Lung (tissue), 12 donors: ENCODE measurements around the gene DHX34. TPM values are rescaled to one million over a fixed set of nuclear protein-coding genes. Genes with fewer than 3 reads are reported as not detected.

ENCODE experiments used
- ATAC-seq: fragments of 200-7000 bp; cut with Tn5 transposase; one replicate; pipeline ENCODE4 v1.9.1; 2020; ENCODE audit warnings: moderate number of reproducible peaks; ENCODE audit not compliant: insufficient read depth, low FRiP score
- DNase-seq, 3 donors: peaks; one replicate each; pipeline ENCODE4 v3.0.0-alpha.2; 2013 to 2017
- H3K27ac ChIP-seq, 2 donors: one replicate each; pipeline ENCODE4 v1.5.1; 2013; ENCODE audit warnings: mild to moderate bottlenecking in 2 of 2, moderate library complexity in 2 of 2, control low read depth in 1 of 2, inconsistent platforms in 1 of 2, low read depth in 1 of 2, low read length in 1 of 2
- H3K27me3 ChIP-seq, 3 donors: one replicate each; pipeline ENCODE4 v1.5.1; 2013; ENCODE audit warnings: low read length in 2 of 3; ENCODE audit not compliant: control insufficient read depth in 3 of 3, insufficient read depth in 3 of 3
- H3K36me3 ChIP-seq, 4 donors: one replicate each; pipeline ENCODE4 v1.5.1; 2013; ENCODE audit warnings: low read length in 4 of 4, mild to moderate bottlenecking in 1 of 4, moderate library complexity in 1 of 4; ENCODE audit not compliant: control insufficient read depth in 4 of 4, insufficient read depth in 4 of 4
- H3K4me1 ChIP-seq, 5 donors: one replicate each; pipeline ENCODE4 v1.5.1; 2013; ENCODE audit warnings: low read length in 5 of 5, mild to moderate bottlenecking in 2 of 5, moderate library complexity in 1 of 5; ENCODE audit not compliant: control insufficient read depth in 5 of 5, insufficient read depth in 5 of 5
- H3K4me3 ChIP-seq: one replicate; pipeline ENCODE4 v1.5.1; 2013; ENCODE audit warnings: mild to moderate bottlenecking, control low read depth, moderate library complexity
- H3K9ac ChIP-seq, 2 donors: one replicate each; pipeline ENCODE4 v1.5.1; 2013; ENCODE audit warnings: low read length in 2 of 2, control low read depth in 1 of 2; ENCODE audit not compliant: insufficient read depth in 1 of 2
- H3K9me3 ChIP-seq, 4 donors: one replicate each; pipeline ENCODE4 v1.5.1; 2013; ENCODE audit warnings: low read length in 3 of 4, mild to moderate bottlenecking in 1 of 4, moderate library complexity in 1 of 4; ENCODE audit not compliant: control insufficient read depth in 4 of 4, insufficient read depth in 3 of 4
- CTCF ChIP-seq: IDR thresholded peaks from 2 replicates; pipeline ENCODE4 v1.5.1; 2012; ENCODE audit warnings: mild to moderate bottlenecking; ENCODE audit errors: control extremely low read depth, extremely low read depth
- WGBS, 2 donors: extraction: QIAGEN DNeasy Blood & Tissue Kit; methylation state at CpG; one replicate each; pipeline ENCODE4 v1.1.7; 2013; 5-methylcytosine and 5-hydroxymethylcytosine counted together
- polyA plus RNA-seq, 2 donors: library from polyadenylated mRNA; stranded (reverse); fragments of 200-250 nt; gene quantifications; one replicate each; pipeline ENCODE4 v1.2.1, GENCODE V29; 2013
- total RNA-seq, 2 donors: library from RNA; depleted of rRNA in 1 of 2; stranded (reverse); fragments of >200 nt in 1 of 2; gene quantifications; one replicate each; pipeline ENCODE4 v1.2.1, GENCODE V29; 2014 to 2021
- donor health status: control.
- donor health status: control.
- donor health status: Bipolar disorder and iron deficiency.
- donor health status: healthy.
- donor health status: DM: yes; HTN: yes; CAD: no.

The DHX34 gene
- total and polyA plus RNA-seq, 4 donors = 13.5 to 24.2 (median 16.5) TPM

- peaks cover 0 to 38% (median 32%) of the 10 kb centered on the region in 3 donors for H3K27me3 ChIP-seq
- H3K4me3 ChIP-seq = no peak overlapping the region
- no peaks in the 10 kb centered on the region for H3K36me3 ChIP-seq
- no peak for ATAC-seq
- peaks cover 0 to 18% (median 2%) of the 10 kb centered on the region in 5 donors for H3K4me1 ChIP-seq
- H3K9me3 ChIP-seq = peaks cover 0 to 2% (median 0%) of the 10 kb centered on the region in 4 donors
- no peak overlapping the region for H3K27ac ChIP-seq
- 14 to 18% methylated on average over 20 of the region's 20 CpGs for WGBS, 2 donors
- TF ChIP-seq CTCF = no peak
- no peak overlapping the region for H3K9ac ChIP-seq
- DNase-seq = no peak
Observed at GRCh38 chr19:47429140-47429793, 80.2 kb downstream of the DHX34 start.

- H3K4me3 ChIP-seq = no peak overlapping the region
- H3K27me3 ChIP-seq = peaks cover 0 to 33% (median 32%) of the 10 kb centered on the region in 3 donors
- no peak for TF ChIP-seq CTCF
- H3K36me3 ChIP-seq = no peaks in the 10 kb centered on the region
- H3K9me3 ChIP-seq = no peaks in the 10 kb centered on the region
- ATAC-seq (no peak), DNase-seq (peak in 2 of 3 donors; percentile 35 to 38)
- WGBS, 2 donors = 5 to 6% methylated on average over 63 to 69 of the region's 69 CpGs
- peaks cover 0 to 18% (median 2%) of the 10 kb centered on the region in 5 donors for H3K4me1 ChIP-seq
- H3K27ac ChIP-seq = no peak overlapping the region
- H3K9ac ChIP-seq = no peak overlapping the region
Observed at GRCh38 chr19:47430041-47430802, 81.1 kb downstream of the DHX34 start.

GRCh38 chr19:47432091-47432490, 83.0 kb downstream of the DHX34 start:
- Histone ChIP-seq H3K27ac (no peak overlapping the region), H3K4me1 (peaks cover 0 to 18% (median 2%) of the 10 kb centered on the region in 5 donors), H3K9ac (no peak overlapping the region), H3K36me3 (no peaks in the 10 kb centered on the region), H3K9me3 (no peaks in the 10 kb centered on the region), H3K4me3 (no peak overlapping the region), H3K27me3 (peaks cover 0 to 29% (median 28%) of the 10 kb centered on the region in 3 donors)
- DNase-seq (no peak), ATAC-seq (no peak)
- WGBS, 2 donors = 56 to 59% methylated on average over 18 of the region's 18 CpGs
- no peak for TF ChIP-seq CTCF

Other genes starting within 250 kb of the DHX34 start
- 10 to 100 TPM; 19.4 to 51.6 TPM for gene ZC3H4, start 235.5 kb upstream of the DHX34 start, total RNA-seq
- gene ZC3H4, start 235.5 kb upstream of the DHX34 start, polyA plus RNA-seq = 10 to 100 TPM; 12.2 to 13.1 TPM
- 10 to 100 TPM; 55.9 TPM for gene SAE1, start 218.5 kb upstream of the DHX34 start, total RNA-seq
- 10 to 100 TPM; 28.6 to 58.1 TPM for gene SAE1, start 218.5 kb upstream of the DHX34 start, polyA plus RNA-seq
- gene BBC3, start 118.1 kb upstream of the DHX34 start, total RNA-seq = 10 to 100 TPM in 1 of 2 donors, 1 to 10 TPM in 1; 4.1 to 10.8 TPM
- gene BBC3, start 118.1 kb upstream of the DHX34 start, polyA plus RNA-seq = 10 to 100 TPM; 18.8 to 22.0 TPM
- 10 to 100 TPM; 17.5 to 44.5 TPM for gene CCDC9, start 92.8 kb upstream of the DHX34 start, total RNA-seq
- 10 to 100 TPM; 30.0 to 39.1 TPM for gene CCDC9, start 92.8 kb upstream of the DHX34 start, polyA plus RNA-seq
- gene INAFM1, start 74.4 kb upstream of the DHX34 start, total RNA-seq = 10 to 100 TPM in 1 of 2 donors, 1 to 10 TPM in 1; 2.4 to 33.5 TPM
- 10 to 100 TPM; 12.0 to 12.1 TPM for gene INAFM1, start 74.4 kb upstream of the DHX34 start, polyA plus RNA-seq
- gene C5AR1, start 39.5 kb upstream of the DHX34 start, total RNA-seq = 10 to 100 TPM in 1 of 2 donors, 1 to 10 TPM in 1; 9.6 to 81.2 TPM
- 100 to 1,000 TPM in 1 of 2 donors, 1 to 10 TPM in 1; 9.4 to 156 TPM for gene C5AR1, start 39.5 kb upstream of the DHX34 start, polyA plus RNA-seq
- 10 to 100 TPM in 1 of 2 donors, 1 to 10 TPM in 1; 2.7 to 12.6 TPM for gene C5AR2, start 17.1 kb upstream of the DHX34 start, total RNA-seq
- 10 to 100 TPM in 1 of 2 donors, 1 to 10 TPM in 1; 1.0 to 17.4 TPM for gene C5AR2, start 17.1 kb upstream of the DHX34 start, polyA plus RNA-seq
- gene MEIS3, start 70.2 kb downstream of the DHX34 start, total RNA-seq = 10 to 100 TPM in 1 of 2 donors, 1 to 10 TPM in 1; 8.6 to 10.2 TPM
- gene MEIS3, start 70.2 kb downstream of the DHX34 start, polyA plus RNA-seq = 1 to 10 TPM; 3.8 to 7.3 TPM
- under 1 TPM; 0.15 to 0.26 TPM for gene SLC8A2, start 122.6 kb downstream of the DHX34 start, total RNA-seq
- gene SLC8A2, start 122.6 kb downstream of the DHX34 start, polyA plus RNA-seq = under 1 TPM; 0.10 to 0.14 TPM
- 10 to 100 TPM in 1 of 2 donors, 1 to 10 TPM in 1; 4.6 to 13.6 TPM for gene KPTN, start 134.9 kb downstream of the DHX34 start, total RNA-seq
- gene KPTN, start 134.9 kb downstream of the DHX34 start, polyA plus RNA-seq = 10 to 100 TPM; 12.1 to 15.7 TPM
- 100 to 1,000 TPM in 1 of 2 donors, 10 to 100 TPM in 1; 65.7 to 140 TPM for gene NAPA, start 165.7 kb downstream of the DHX34 start, total RNA-seq
- 100 to 1,000 TPM; 120 to 128 TPM for gene NAPA, start 165.7 kb downstream of the DHX34 start, polyA plus RNA-seq
- gene ZNF541, start 223.8 kb downstream of the DHX34 start, total RNA-seq = under 1 TPM in 1 of 2 donors, not detected in 1; 0.52 TPM
- under 1 TPM; 0.12 to 0.24 TPM for gene ZNF541, start 223.8 kb downstream of the DHX34 start, polyA plus RNA-seq